HG02938 (cell line): Measurements from ENCODE around the gene CYCS.
"Not testable (repeated sequence)": the region's sequence is repeated elsewhere in the genome, so short reads cannot be mapped to it uniquely, and the experiment has no call there.

ENCODE experiments used
- ATAC-seq: cut with Tn5 transposase; IDR thresholded peaks from one replicate; pipeline ENCODE4 v1.9.1; 2021; ENCODE audit warnings: mild to moderate bottlenecking, moderate library complexity; ENCODE audit not compliant: unreplicated experiment

Gene CYCS

DNA sequence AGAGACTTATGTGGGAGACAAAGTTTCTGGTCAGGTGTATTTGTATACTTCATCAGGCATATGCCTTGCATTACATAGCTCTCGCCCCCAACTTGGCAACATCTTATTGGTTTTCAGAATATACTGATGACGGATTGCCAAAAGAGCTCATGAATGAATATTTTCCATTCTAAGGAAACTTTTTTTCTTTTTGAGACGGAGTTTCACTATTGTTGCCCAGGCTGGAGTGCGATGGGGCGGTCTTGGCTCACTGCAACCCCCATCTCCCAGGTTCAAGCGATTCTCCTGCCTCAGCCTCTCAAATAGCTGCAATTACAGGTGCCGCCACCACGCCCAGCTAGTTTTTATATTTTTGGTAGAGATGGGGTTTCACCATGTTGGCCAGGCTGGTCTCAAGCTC lies 6.0 kb downstream of the CYCS start:
- ATAC-seq: no peak

DNA sequence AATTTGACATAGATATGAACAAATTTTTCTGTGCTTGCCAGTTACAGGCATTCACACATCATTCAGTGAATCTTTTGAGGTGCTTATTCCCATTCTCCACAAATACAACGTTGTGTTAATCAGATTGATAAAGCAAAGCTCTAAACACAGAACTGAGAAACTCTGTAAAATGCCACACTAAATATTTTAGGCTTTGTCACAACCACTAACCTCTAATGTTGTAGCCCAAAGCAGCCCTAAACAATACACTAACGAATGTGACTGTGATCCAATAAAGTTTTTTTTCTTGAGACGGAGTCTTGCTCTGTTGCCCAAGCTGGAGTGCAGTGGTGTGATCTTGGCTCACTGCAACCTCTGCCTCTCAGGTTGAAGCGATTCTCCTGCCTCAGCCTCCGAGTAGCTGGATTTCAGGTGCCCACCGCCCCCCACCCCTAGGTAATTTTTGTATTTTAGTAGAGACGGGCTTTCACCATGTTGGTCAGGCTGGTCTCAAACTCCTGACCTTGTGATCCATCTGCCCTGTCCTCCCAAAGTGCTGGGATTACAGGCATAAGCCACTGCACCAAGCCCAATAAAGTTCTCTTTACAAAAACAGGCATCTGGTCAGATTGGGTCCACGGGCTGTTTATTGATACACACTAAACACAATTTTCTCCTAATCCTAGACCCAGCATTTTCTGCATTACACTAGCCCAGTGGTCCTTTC lies 6.9 kb downstream of the CYCS start:
- peak; percentile 33 for ATAC-seq

GRCh38 chr7:25117226-25118047 lies 7.6 kb downstream of the CYCS start:
- peak; percentile 90 for ATAC-seq

- no peak for ATAC-seq
These were observed 8.4 kb downstream of the CYCS start for GRCh38 chr7:25116621-25117020.

- not testable (repeated sequence) for ATAC-seq
These were observed 14.5 kb downstream of the CYCS start for GRCh38 chr7:25110514-25110913.

DNA sequence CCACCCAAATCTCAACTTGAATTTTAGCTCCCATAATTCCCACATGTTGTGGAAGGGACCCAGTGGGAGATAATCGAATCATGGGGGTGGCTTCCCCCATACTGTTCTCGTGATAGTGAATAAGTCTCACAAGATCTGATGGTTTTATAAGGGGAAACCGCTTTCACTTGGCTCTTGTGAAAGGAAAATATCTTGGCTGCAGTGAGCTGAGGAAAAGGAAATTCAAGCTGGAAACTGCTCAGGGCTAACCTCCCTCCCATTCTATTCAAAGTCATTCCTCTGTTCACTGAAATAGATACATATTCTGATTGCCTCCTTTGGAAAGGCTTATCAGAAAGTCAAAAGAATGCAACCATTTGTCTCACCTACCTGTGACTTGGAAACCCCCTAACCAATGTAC lies 15.8 kb downstream of the CYCS start:
- no peak for ATAC-seq

DNA sequence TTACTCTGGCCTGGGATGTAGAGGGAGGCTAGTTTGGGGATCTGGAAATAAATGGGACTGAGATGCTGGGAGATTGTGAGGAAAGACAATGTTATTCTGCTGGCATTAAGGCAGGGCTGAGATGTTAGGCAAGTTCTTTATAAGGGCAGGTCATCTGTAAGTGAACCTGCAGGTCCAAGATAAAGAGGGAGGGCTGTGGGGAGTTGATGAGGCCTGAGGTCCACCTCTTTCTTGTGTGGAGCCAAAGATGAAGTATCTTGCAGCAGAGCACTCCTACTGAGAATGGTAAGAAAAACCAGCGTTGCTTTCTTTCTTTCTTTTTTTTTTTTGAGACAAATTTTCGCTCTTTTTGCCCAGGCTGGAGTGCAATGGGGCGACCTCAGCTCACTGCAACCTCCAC lies 19.1 kb downstream of the CYCS start:
- ATAC-seq: no peak

GRCh38 chr7:25103773-25104172 lies 21.3 kb downstream of the CYCS start:
- no peak for ATAC-seq

GRCh38 chr7:25101817-25102216 lies 23.2 kb downstream of the CYCS start:
- no peak for ATAC-seq

DNA sequence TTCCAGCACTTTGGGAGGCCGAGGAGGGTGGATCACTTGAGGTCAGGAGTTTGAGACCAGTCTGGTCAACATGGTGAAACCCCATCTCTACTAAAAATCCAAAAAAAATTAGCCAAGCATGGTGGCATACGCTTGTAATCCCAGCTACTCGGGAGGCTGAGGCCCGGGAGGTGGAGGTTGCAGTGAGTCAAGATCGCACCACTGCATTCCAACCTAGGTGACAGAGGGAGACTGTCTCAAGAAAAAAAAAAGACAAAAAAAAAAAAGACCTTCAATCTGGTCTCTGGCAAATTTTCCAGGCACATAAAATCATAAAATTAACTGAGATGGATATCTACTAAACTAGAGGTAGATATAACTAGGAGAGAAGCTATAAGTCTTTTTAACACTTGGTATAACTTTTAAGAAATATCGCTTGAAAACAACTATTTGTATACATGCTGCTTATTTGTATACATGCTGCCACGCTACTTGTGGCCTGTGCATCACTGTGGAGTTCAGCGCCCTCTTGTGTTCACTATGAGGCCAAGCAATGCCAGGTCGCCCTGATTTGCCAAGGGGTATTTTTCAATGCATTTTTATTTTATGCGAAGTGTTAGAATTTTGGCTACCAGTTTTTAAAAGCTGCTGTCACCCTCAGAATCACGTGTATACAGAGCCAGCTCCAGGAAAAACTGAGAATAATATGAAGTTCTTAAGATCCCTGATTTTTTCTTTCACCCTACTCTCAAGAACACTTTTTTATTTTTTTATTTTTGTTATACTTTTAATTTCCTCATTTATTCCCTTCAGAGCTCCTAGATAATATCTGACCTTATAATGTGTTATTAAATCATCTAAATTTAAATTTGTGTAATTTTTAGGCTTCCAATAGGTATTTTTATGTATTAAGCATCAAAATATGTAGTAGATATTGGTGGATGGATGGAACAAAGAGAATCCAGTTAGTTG lies 26.7 kb downstream of the CYCS start:
- ATAC-seq: peak; percentile 57

- no peak for ATAC-seq
These were observed 29.3 kb downstream of the CYCS start for GRCh38 chr7:25095516-25096345.

DNA sequence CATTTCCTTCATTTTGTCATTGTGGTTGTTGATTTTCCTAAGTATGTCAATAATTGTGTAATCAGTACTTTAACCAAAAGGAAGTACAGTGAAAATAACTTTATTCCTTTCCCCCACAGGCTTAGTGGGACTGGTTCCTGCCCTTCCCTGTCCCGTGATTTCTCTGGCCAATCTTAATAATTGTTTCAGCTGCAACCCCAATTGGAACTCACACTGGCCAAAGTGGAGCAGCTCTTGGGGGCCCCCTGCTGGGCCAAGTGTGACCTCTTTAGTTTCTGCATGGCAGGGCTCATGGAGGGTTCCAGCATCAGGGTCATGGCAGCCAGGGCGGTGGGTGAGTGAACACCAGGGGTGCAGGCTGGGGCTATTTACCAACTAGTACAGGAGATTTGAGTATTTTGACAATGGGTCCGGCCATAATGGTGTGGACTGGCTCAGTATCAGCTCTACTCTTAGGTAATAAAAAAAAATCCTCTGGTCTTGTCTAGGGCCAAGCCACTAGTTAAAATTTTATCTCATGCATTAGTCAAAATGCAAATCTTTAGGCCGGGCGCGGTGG lies 31.7 kb downstream of the CYCS start:
- ATAC-seq: peak; percentile 67

- no peak for ATAC-seq
These were observed 33.3 kb downstream of the CYCS start for GRCh38 chr7:25091779-25092178.

DNA sequence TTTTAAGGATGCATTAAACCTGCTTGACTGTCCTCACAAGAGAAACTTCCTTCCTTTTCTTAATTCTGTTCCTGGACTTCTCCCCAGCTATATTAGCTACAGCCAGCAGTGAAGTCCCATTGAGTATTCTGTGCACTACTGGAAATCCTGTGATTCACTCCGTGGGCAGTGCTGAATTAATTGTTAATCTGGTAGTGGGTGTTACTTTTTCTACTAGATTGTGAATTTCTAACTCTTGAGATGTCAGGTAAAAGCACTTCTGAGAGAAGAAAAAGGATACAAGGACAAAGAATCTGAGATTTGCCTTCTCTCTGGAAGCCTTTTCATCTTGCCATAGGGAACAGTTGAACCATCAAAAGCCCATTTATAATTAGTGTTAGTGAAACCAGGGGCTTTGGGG lies 33.9 kb downstream of the CYCS start:
- no peak for ATAC-seq

DNA sequence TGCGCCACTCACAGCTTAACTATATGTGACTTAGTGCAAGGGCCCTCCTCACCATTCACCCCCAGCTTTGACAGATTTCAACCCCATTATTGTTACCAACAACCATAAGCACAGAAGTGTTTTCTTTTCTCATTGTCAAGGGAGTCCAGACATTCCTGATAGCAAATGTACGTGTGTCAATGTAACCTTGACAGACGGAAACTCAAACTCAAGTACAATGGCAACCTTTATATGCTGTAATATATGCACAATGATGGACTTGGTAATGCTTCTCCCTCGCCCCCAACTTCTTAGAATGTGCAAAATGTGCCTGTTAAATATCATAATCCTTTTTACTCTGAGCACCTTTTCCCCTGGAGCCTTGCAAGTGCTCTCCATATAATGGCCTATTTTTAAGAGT lies 34.7 kb downstream of the CYCS start:
- no peak for ATAC-seq

DNA sequence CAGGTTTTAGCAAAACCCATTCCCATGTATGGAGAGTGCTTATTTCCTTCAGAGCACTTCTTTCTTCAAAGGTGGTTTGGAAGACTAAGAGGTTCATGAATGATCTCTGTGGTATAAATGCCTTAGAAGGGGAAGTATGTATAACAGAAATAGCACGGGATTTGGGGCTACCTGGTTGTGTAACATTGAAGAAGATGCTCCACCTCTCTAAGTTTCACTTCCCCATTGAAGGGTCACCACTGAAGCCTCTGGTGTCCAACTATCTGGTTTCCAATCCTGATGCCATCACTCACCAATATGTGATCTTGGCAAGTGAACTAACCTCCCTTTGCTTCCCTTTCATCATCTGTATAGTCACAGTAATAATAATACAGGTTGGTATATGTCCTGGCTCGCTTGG lies 37.2 kb downstream of the CYCS start:
- ATAC-seq: peak; percentile 97

- no peak for ATAC-seq
These were observed 40.2 kb downstream of the CYCS start for GRCh38 chr7:25084821-25085220.

DNA sequence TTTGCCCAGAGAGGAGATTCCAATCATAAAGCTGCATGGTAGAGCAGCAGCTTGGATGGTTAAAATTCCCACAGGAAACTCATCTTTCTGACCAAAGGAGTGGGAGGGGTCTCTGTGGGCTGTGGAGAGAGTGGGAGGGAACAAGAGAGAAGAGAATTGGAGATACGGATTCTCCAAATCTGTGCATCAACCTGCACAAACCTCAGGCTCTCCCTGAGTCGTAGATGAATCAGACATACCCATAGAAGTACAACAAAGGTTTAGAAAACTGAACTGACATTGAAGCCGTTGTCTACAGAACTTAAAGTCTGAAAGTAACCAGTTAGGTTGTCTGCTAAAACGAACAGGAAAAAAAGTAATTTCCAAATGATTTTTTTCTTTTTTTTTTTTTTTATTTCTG lies 41.9 kb downstream of the CYCS start:
- no peak for ATAC-seq

DNA sequence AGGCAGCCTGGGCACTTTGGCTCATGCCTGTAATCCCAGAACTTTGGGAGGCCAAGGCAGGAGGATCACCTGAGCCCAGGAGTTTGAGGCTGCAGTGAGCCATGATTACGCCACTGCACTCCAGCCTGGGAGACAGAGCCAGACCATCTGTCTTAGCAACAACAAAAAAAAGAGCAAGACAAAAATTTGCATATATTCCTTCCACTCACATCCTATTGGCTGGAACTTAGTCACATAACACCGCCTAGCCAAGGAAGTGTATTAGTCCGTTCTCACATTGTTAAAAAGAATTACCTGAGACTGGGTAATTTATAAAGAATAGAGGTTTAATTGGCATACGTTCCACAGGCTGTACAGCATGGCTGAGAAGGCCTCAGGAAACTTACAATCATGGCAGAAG lies 43.0 kb downstream of the CYCS start:
- ATAC-seq: not testable (repeated sequence)

DNA sequence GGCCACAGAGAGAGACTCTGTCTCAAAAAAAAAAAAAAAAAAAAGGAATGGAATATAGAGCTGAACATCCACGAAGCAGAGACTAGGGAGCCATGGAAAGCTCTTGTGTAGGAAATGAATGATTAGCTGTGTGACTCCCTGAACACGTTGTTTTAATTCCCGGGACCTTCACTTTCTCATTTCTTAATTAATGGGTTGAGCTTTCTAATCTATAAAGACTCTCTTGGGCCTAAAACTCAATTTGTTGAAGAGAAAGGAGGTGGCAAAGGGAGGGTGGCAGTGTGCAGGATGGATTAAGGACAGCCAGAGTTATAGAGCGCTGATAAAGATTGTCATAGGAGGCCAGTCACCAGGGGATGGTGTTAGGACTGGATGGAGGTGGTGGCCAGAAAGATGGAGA lies 48.0 kb downstream of the CYCS start:
- ATAC-seq: no peak
